Upper lobe of left lung (tissue), 6 donors: ENCODE data around the gene CSE1L. TPM values are rescaled to one million over a fixed set of nuclear protein-coding genes. Genes with fewer than 3 reads are reported as not detected.

Experiments
- ATAC-seq, 2 donors: fragments of 200-7000 bp; cut with Tn5 transposase; one replicate each; pipeline ENCODE4 v1.9.1; 2022; ENCODE audit warnings: mild to moderate bottlenecking in 2 of 2, moderate library complexity in 2 of 2; ENCODE audit not compliant: low FRiP score in 2 of 2
- DNase-seq, 2 donors: peaks; one replicate each; pipeline ENCODE4 v3.0.0-alpha.2; 2019 to 2020
- H3K27ac ChIP-seq, 4 donors: fragments of 200-600 bp; sonication (generic); one replicate each; pipeline ENCODE4 v1.5.1; 2016 to 2019
- H3K27me3 ChIP-seq, 4 donors: fragments of 200-600 bp; sonication (generic); one replicate each; pipeline ENCODE4 v1.5.1; 2017 to 2019
- H3K36me3 ChIP-seq, 4 donors: fragments of 200-600 bp; sonication (generic); one replicate each; pipeline ENCODE4 v1.5.1; 2016 to 2019
- H3K4me1 ChIP-seq, 4 donors: fragments of 200-600 bp; sonication (generic); one replicate each; pipeline ENCODE4 v1.5.1; 2018 to 2019
- H3K4me3 ChIP-seq, 4 donors: fragments of 200-600 bp; sonication (generic); one replicate each; pipeline ENCODE4 v1.5.1; 2017 to 2019; ENCODE audit warnings: mild to moderate bottlenecking in 2 of 4, moderate library complexity in 1 of 4
- H3K9me3 ChIP-seq, 4 donors: fragments of 200-600 bp; sonication (generic); one replicate each; pipeline ENCODE4 v1.5.1; 2018 to 2019
- EP300 ChIP-seq, 4 donors: sonication (generic); formaldehyde crosslinking; IDR thresholded peaks; one replicate each; pipeline ENCODE4 v1.5.1; 2017; ENCODE audit warnings: antibody characterized with exemption in 4 of 4, control low read depth in 2 of 4
- POLR2A ChIP-seq, 4 donors: fragments of 450-650 bp; IDR thresholded peaks; one replicate each; pipeline ENCODE4 v1.5.1; 2016 to 2017; ENCODE audit warnings: antibody characterized with exemption in 4 of 4, mild to moderate bottlenecking in 2 of 4
- POLR2AphosphoS5 ChIP-seq, 2 donors: sonication (generic); formaldehyde crosslinking; IDR thresholded peaks; one replicate each; pipeline ENCODE4 v1.5.1; 2017; ENCODE audit warnings: antibody characterized with exemption in 2 of 2
- WGBS, 2 donors: methylation state at CpG; one replicate each; pipeline ENCODE4 v1.1.5; 2017 to 2018; 5-methylcytosine and 5-hydroxymethylcytosine counted together
- total RNA-seq, 6 donors: library from RNA; depleted of rRNA in 4 of 6; stranded (reverse); fragments of >200 nt in 4 of 6; gene quantifications; one replicate each; pipeline versions ENCODE4 v1.1.0 to v1.2.1, GENCODE V29; 2016 to 2021
- TF ChIP-seq, protein P1 (sequence below), 6 experiments: fragments of 450-650 bp in 4 of 6; fragments of 200-600 bp in 2 of 6; sonication (generic) in 2 of 6; IDR thresholded peaks; one replicate each; pipeline ENCODE4 v1.5.1; 2016 to 2019; ENCODE audit warnings: antibody characterized with exemption in 6 of 6
- donor health status: DM: no; HTN: no; CAD: no; lungs with moderate emphysema.
- donor health status: DM: no; HTN: yes; CAD: no; lungs with severe emphysema.

The CSE1L gene
- total RNA-seq, 6 donors from 2014 or later, result 10.4 to 40.4 (median 27.2) TPM

DNA sequence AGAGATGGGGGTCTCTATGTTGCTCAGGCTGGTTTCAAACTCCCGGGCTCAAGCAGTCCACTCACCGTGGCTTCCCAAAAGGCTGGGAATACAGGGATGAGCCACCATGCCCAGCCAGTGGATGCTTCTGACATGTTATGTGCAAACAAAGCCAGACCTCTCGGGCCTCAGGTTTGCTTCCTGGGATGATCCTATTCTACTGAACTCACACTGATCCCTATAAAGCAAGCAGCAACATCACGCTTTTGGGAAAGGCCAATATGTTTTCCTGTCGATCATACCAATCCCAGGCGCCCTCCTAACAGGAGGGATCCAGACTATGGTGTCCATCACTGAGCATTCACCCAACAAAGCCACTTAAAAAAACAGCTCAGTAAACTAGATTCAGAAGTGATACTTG is 60.2 kb downstream of the CSE1L start:
- Histone ChIP-seq H3K4me3 (no peak overlapping the region), H3K27me3 (no peaks in the 10 kb centered on the region), H3K36me3 (peaks cover 7 to 52% (median 28%) of the 10 kb centered on the region in 4 donors), H3K9me3 (no peaks in the 10 kb centered on the region), H3K4me1 (no peaks in the 10 kb centered on the region), H3K27ac (no peak overlapping the region)
- no peak for TF ChIP-seq EP300 (IDR thresholded peaks at IDR 0.05)
- no peak for TF ChIP-seq POLR2AphosphoS5 (IDR thresholded peaks at IDR 0.05)
- no peak for TF ChIP-seq POLR2A (IDR thresholded peaks at IDR 0.05)
- TF ChIP-seq, protein P1, sequence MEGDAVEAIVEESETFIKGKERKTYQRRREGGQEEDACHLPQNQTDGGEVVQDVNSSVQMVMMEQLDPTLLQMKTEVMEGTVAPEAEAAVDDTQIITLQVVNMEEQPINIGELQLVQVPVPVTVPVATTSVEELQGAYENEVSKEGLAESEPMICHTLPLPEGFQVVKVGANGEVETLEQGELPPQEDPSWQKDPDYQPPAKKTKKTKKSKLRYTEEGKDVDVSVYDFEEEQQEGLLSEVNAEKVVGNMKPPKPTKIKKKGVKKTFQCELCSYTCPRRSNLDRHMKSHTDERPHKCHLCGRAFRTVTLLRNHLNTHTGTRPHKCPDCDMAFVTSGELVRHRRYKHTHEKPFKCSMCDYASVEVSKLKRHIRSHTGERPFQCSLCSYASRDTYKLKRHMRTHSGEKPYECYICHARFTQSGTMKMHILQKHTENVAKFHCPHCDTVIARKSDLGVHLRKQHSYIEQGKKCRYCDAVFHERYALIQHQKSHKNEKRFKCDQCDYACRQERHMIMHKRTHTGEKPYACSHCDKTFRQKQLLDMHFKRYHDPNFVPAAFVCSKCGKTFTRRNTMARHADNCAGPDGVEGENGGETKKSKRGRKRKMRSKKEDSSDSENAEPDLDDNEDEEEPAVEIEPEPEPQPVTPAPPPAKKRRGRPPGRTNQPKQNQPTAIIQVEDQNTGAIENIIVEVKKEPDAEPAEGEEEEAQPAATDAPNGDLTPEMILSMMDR (IDR thresholded peaks at IDR 0.05), result no peak
- DNase-seq (no peak), ATAC-seq (no peak)
- WGBS, 2 donors, result 99 to 100% methylated on average over 6 of the region's 6 CpGs

DNA sequence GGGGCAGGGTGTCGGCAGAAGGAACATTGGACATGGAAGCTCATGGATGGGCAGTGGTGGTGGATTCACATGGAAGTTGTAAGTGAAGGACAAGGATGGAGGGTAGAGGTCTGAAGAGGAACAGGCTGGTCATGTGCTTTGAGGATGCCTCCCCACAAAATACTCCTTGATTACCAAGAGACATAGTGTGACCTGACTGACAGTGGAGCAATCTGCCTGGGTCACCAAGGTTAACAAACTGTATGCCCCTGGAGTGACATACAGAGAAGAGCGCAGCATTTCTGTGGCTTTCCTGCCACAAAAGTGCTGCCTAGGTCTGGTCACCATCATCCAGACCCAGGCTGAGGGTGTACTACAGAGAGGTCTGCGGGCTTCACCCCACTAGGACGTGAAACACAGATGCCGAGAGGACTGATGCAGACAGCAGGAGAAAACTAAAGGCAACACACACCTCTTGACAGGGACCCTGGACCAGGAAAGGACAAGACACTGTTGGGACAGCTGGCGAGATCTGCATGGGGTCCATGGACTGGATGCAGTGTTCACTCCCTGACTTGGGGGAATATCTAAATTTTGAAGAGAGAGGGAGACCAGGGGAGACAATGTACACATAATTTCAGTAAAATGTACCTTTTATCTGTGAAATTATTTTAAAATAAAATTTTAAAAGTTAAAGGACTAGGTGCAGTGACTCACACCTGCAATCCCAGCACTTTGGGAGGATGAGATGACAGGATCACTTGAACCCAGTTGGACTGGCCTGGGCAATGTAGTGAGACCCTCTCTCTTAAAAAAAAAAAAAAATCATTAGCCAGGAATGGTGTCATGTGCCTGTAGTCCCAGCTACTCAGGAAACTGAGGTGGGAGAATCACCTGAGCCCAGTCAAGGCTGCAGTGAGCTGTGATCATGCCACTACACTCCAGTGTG is 64.9 kb downstream of the CSE1L start:
- Histone ChIP-seq H3K36me3 (peaks cover 21 to 65% (median 31%) of the 10 kb centered on the region in 4 donors), H3K9me3 (no peaks in the 10 kb centered on the region), H3K27me3 (no peaks in the 10 kb centered on the region), H3K4me3 (no peak overlapping the region), H3K27ac (no peak overlapping the region), H3K4me1 (no peaks in the 10 kb centered on the region)
- DNase-seq (no peak), ATAC-seq (peak in 1 of 2 donors; percentile 23)
- no peak for TF ChIP-seq EP300 (IDR thresholded peaks at IDR 0.05)
- TF ChIP-seq, protein P1 (IDR thresholded peaks at IDR 0.05), result no peak
- no peak for TF ChIP-seq POLR2A (IDR thresholded peaks at IDR 0.05)
- TF ChIP-seq POLR2AphosphoS5 (IDR thresholded peaks at IDR 0.05), result no peak
- WGBS, 2 donors, result 95 to 96% methylated on average over 6 of the region's 6 CpGs

DNA sequence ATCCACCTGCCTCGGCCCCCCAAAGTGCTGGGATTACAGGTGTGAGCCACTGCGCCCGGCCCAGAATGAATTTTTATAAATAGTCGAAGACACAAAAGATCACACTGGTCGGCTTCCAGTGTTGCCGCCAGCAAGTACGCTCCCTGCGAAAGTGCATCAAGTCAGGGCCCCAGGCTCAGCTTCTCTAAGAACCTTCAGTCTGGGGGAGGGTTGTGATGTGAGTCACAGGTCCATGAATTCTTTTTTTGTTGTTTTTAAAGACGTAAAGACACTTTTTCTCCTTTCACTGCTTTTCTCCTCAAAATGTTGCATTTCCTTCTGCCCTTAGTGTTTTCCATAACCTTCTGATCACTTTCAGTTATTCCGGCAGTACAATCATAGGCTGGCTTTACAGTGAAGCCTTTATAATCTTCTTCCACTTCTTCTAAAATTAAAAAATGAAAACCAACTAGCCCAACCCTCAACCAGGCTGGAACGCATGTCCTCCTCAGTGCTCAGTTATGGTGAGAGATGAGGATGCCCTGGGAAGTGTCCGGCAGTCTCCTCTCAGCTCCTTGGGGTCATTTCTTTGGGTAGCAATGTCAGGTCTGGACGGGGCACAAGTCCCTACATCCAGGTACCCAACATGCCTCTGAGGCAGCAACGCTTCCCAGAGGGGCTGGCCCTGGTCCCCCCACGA is 66.6 kb downstream of the CSE1L start:
- Histone ChIP-seq H3K4me3 (no peak overlapping the region), H3K9me3 (no peaks in the 10 kb centered on the region), H3K4me1 (no peaks in the 10 kb centered on the region), H3K27me3 (no peaks in the 10 kb centered on the region), H3K27ac (no peak overlapping the region), H3K36me3 (peaks cover 36 to 77% (median 48%) of the 10 kb centered on the region in 4 donors)
- DNase-seq (no peak), ATAC-seq (no peak)
- WGBS, 2 donors, result 94 to 95% methylated on average over 15 of the region's 15 CpGs
- TF ChIP-seq POLR2AphosphoS5 (IDR thresholded peaks at IDR 0.05) (no peak), EP300 (IDR thresholded peaks at IDR 0.05) (no peak), POLR2A (IDR thresholded peaks at IDR 0.05) (no peak)
- TF ChIP-seq, protein P1 (IDR thresholded peaks at IDR 0.05), result no peak

DNA sequence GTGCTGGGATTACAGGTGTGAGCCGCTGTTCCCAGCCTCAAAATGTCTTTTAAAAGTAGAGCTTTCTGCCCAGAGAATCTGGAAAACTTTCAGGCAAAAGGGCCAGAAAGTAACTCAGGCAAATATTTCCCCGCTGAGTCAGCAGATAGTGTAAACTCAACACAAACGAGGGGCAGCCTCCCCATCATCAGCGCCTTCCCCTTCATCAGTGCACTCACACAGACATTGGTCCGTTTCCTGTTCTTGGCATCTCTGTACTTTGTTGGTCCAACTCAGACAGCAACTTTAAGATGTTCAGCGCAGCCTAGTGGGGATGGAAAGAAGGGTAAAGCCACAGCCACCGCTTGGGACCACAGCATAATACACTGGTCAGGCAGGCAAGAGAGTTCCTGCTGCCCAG is 69.5 kb downstream of the CSE1L start:
- peaks cover 53 to 96% (median 69%) of the 10 kb centered on the region in 4 donors for H3K36me3 ChIP-seq
- H3K27ac ChIP-seq, result no peak overlapping the region
- no peak for ATAC-seq
- no peaks in the 10 kb centered on the region for H3K27me3 ChIP-seq
- no peaks in the 10 kb centered on the region for H3K4me1 ChIP-seq
- no peak for TF ChIP-seq POLR2AphosphoS5 (IDR thresholded peaks at IDR 0.05)
- TF ChIP-seq, protein P1 (IDR thresholded peaks at IDR 0.05), result no peak
- TF ChIP-seq POLR2A (IDR thresholded peaks at IDR 0.05), result no peak
- no peak for TF ChIP-seq EP300 (IDR thresholded peaks at IDR 0.05)
- 85 to 86% methylated on average over 7 of the region's 7 CpGs for WGBS, 2 donors
- no peak overlapping the region for H3K4me3 ChIP-seq
- no peak for DNase-seq
- no peaks in the 10 kb centered on the region for H3K9me3 ChIP-seq
